ENCODE measurements around the gene MEIG1. TPM values are rescaled to one million over a fixed set of nuclear protein-coding genes. Genes with fewer than 3 reads are reported as not detected.
"Not testable (repeated sequence)": the region's sequence is repeated elsewhere in the genome, so short reads cannot be mapped to it uniquely, and the experiment has no call there.

The MEIG1 gene
- polyA plus RNA-seq, 4 donors = 0.15 to 0.18 TPM; not detected in 2

DNA sequence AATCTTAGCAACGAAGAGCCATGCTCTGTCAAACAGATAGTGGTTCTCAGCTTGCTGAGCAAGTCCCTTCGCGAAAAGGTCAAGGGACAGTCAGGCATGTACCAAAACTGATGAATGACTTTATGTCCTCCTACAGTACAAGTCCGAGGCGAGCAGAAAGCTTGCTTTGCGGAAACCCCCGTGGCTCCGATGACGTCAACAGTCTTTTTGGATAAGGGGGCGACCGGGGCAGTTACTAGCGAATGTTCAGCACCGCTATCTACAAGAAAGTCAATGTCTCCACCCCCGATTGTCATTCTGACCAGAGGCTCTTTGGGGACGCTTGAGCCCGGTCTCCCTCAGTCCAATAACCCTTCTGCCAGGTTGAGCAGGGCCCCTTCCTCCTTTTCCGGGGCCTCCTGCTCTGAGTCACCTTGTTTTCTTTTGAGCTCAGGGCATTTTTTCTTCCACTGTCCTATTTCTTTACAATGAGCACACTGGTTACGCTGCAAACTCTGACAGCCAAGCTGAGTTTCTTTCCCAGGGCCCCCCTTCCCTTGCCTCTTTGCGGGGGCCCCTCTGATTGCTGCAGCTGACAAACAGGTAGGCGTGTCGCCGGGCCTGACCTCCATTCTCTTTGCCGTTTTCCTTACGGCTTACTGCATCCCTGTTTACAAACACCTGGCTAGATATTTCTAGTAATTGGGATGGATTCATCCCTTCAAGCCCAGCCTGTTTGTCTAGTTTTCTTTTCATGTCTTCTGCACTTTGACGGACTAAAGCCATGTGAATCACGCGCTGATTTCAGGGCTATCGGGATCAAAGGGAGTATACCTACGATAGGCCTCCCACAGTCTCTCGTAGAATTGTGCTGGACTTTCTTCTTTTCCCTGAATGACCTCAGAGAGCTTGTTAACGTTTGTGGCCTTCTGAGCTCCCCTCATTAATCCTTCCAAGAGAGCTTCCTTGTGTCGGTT is 34.6 kb downstream of the MEIG1 start:
- H3K27me3 ChIP-seq (ENCODE audit: control insufficient read depth in 3 of 3, insufficient read depth in 3 of 3, low read length in 3 of 3); H3K4me3 ChIP-seq (ENCODE audit: low read depth in 1 of 3, low read length in 3 of 3); H3K36me3 ChIP-seq (ENCODE audit: control insufficient read depth in 3 of 3, insufficient read depth in 2 of 3, low read depth in 1 of 3, low read length in 3 of 3); H3K9me3 ChIP-seq (ENCODE audit: control insufficient read depth in 2 of 2, insufficient read depth in 1 of 2, low read depth in 1 of 2, low read length in 1 of 2); H3K4me1 ChIP-seq (ENCODE audit: control insufficient read depth in 3 of 3, insufficient read depth in 2 of 3, low read depth in 1 of 3, low read length in 2 of 3); FAIRE-seq; H3K27ac ChIP-seq (ENCODE audit: low read depth in 1 of 3, low read length in 2 of 3): not testable (repeated sequence)
- DNase-seq = peak; percentile 20 to 52
- WGBS, 3 donors = 60 to 76% (median 67%) methylated on average over 32 of the region's 32 CpGs

- DNase-seq (no peak), FAIRE-seq (no peak)
- Histone ChIP-seq H3K36me3 (ENCODE audit: control insufficient read depth in 3 of 3, insufficient read depth in 2 of 3, low read depth in 1 of 3, low read length in 3 of 3) (no peaks in the 10 kb centered on the region), H3K4me3 (ENCODE audit: low read depth in 1 of 3, low read length in 3 of 3) (no peak overlapping the region), H3K9me3 (ENCODE audit: control insufficient read depth in 2 of 2, insufficient read depth in 1 of 2, low read depth in 1 of 2, low read length in 1 of 2) (peaks cover 0 to 5% of the 10 kb centered on the region in 2 donors), H3K4me1 (ENCODE audit: control insufficient read depth in 3 of 3, insufficient read depth in 2 of 3, low read depth in 1 of 3, low read length in 2 of 3) (no peaks in the 10 kb centered on the region), H3K27ac (ENCODE audit: low read depth in 1 of 3, low read length in 2 of 3) (no peak overlapping the region), H3K27me3 (ENCODE audit: control insufficient read depth in 3 of 3, insufficient read depth in 3 of 3, low read length in 3 of 3) (no peaks in the 10 kb centered on the region)
- 76 to 92% (median 86%) methylated on average over 47 to 50 of the region's 50 CpGs for WGBS, 3 donors
These were observed 36.9 kb downstream of the MEIG1 start for GRCh38 chr10:14995964-14996565.

DNA sequence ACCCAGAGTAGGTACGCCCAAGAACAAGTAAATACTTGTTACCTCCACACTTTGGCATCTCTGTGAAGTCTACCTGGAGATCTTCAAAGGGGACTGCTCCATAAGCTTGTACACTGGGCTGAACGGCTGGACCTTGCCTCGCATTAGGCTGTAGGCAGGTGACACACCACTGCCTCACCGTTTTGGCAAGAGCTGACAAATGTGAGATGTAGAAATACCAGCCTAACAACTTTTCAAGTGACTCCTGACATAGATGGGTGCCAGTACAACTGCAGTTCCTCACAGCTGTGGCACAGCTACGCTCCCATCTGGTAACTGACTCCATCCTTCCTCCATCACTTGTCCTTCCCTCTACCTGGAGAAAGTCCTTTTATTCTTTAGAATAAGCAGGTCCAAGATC is 54.3 kb downstream of the MEIG1 start:
- H3K36me3 ChIP-seq (ENCODE audit: control insufficient read depth in 3 of 3, insufficient read depth in 2 of 3, low read depth in 1 of 3, low read length in 3 of 3); H3K4me1 ChIP-seq (ENCODE audit: control insufficient read depth in 3 of 3, insufficient read depth in 2 of 3, low read depth in 1 of 3, low read length in 2 of 3); H3K27me3 ChIP-seq (ENCODE audit: control insufficient read depth in 3 of 3, insufficient read depth in 3 of 3, low read length in 3 of 3); H3K9me3 ChIP-seq (ENCODE audit: control insufficient read depth in 2 of 2, insufficient read depth in 1 of 2, low read depth in 1 of 2, low read length in 1 of 2); FAIRE-seq; H3K4me3 ChIP-seq (ENCODE audit: low read depth in 1 of 3, low read length in 3 of 3); H3K27ac ChIP-seq (ENCODE audit: low read depth in 1 of 3, low read length in 2 of 3): not testable (repeated sequence)
- 13 to 49% (median 25%) methylated on average over 5 of the region's 5 CpGs for WGBS, 3 donors
- peak in 1 of 2 donors; percentile 42 for DNase-seq

DNA sequence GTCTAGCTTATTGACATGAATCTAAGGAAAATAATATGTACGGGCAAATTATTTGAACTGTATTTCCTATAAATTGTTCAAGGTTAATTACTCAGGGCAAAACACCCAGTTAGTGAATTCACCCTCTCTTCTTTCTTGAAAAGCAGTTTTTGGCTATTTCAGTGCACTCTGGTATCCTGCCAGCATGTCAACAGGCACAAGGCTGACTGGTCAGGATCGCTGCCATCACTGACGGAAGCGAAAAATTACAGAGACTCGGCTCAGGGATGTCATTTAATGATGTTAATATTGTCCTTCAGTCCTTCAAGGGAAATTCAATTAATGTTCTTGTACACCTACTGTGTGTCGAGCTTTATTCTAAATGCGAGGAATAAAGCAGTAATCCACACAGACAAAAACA is 56.3 kb downstream of the MEIG1 start:
- DNase-seq = no peak
- Histone ChIP-seq H3K27me3 (ENCODE audit: control insufficient read depth in 3 of 3, insufficient read depth in 3 of 3, low read length in 3 of 3) (no peaks in the 10 kb centered on the region), H3K27ac (ENCODE audit: low read depth in 1 of 3, low read length in 2 of 3) (no peak overlapping the region), H3K36me3 (ENCODE audit: control insufficient read depth in 3 of 3, insufficient read depth in 2 of 3, low read depth in 1 of 3, low read length in 3 of 3) (no peaks in the 10 kb centered on the region), H3K9me3 (ENCODE audit: control insufficient read depth in 2 of 2, insufficient read depth in 1 of 2, low read depth in 1 of 2, low read length in 1 of 2) (no peaks in the 10 kb centered on the region), H3K4me3 (ENCODE audit: low read depth in 1 of 3, low read length in 3 of 3) (no peak overlapping the region), H3K4me1 (ENCODE audit: control insufficient read depth in 3 of 3, insufficient read depth in 2 of 3, low read depth in 1 of 3, low read length in 2 of 3) (no peaks in the 10 kb centered on the region)
- FAIRE-seq = no peak
- WGBS, 3 donors = 82 to 91% (median 87%) methylated on average over 7 of the region's 7 CpGs

GRCh38 chr10:15020966-15021365 is 61.8 kb downstream of the MEIG1 start:
- FAIRE-seq; H3K27me3 ChIP-seq (ENCODE audit: control insufficient read depth in 3 of 3, insufficient read depth in 3 of 3, low read length in 3 of 3); DNase-seq; H3K9me3 ChIP-seq (ENCODE audit: control insufficient read depth in 2 of 2, insufficient read depth in 1 of 2, low read depth in 1 of 2, low read length in 1 of 2); H3K4me1 ChIP-seq (ENCODE audit: control insufficient read depth in 3 of 3, insufficient read depth in 2 of 3, low read depth in 1 of 3, low read length in 2 of 3); H3K36me3 ChIP-seq (ENCODE audit: control insufficient read depth in 3 of 3, insufficient read depth in 2 of 3, low read depth in 1 of 3, low read length in 3 of 3); H3K27ac ChIP-seq (ENCODE audit: low read depth in 1 of 3, low read length in 2 of 3); H3K4me3 ChIP-seq (ENCODE audit: low read depth in 1 of 3, low read length in 3 of 3): not testable (repeated sequence)
- 59 to 83% (median 80%) methylated on average over 3 to 4 of the region's 5 CpGs for WGBS, 3 donors

Other genes starting within 250 kb of the MEIG1 start
- gene FAM107B, start 184.5 kb upstream of the MEIG1 start, polyA plus RNA-seq = 10 to 100 TPM; 33.3 to 50.5 (median 38.7) TPM
- gene CDNF, start 121.4 kb upstream of the MEIG1 start, polyA plus RNA-seq = 1 to 10 TPM in 2 of 4 donors, under 1 TPM in 1, not detected in 1; 0.75 to 3.9 (median 1.8) TPM
- 10 to 100 TPM; 15.9 to 19.9 (median 17.7) TPM for gene HSPA14, start 121.1 kb upstream of the MEIG1 start, polyA plus RNA-seq
- 10 to 100 TPM in 1 of 4 donors, 1 to 10 TPM in 3; 3.0 to 14.0 (median 4.8) TPM for gene MSANTD7, start 121.1 kb upstream of the MEIG1 start, polyA plus RNA-seq
- 10 to 100 TPM in 1 of 4 donors, 1 to 10 TPM in 3; 2.7 to 10.8 (median 5.1) TPM for gene SUV39H2, start 80.5 kb upstream of the MEIG1 start, polyA plus RNA-seq
- gene DCLRE1C, start 5.3 kb upstream of the MEIG1 start, polyA plus RNA-seq = 10 to 100 TPM in 1 of 4 donors, 1 to 10 TPM in 3; 3.8 to 11.2 (median 5.5) TPM
- under 1 TPM in 1 of 4 donors, not detected in 3; 0.63 TPM for gene OLAH, start 84.6 kb downstream of the MEIG1 start, polyA plus RNA-seq
- 1 to 10 TPM in 1 of 4 donors, under 1 TPM in 1, not detected in 2; 0.79 to 1.4 TPM for gene ACBD7, start 129.4 kb downstream of the MEIG1 start, polyA plus RNA-seq
- gene RPP38, start 138.0 kb downstream of the MEIG1 start, polyA plus RNA-seq = 10 to 100 TPM; 20.8 to 32.4 (median 25.9) TPM
- 10 to 100 TPM in 2 of 4 donors, 1 to 10 TPM in 2; 9.2 to 19.2 (median 11.9) TPM for gene NMT2, start 209.3 kb downstream of the MEIG1 start, polyA plus RNA-seq

Data from small intestine (tissue), 7 donors.